Ishikawa (cell line): ENCODE measurements around the gene MAEA.

Experiments
- CEBPB ChIP-seq: IDR thresholded peaks from 2 replicates; pipeline ENCODE4 v1.6.1; 2012
- CREB1 ChIP-seq: IDR thresholded peaks from 2 replicates; pipeline ENCODE4 v1.6.1; 2012; ENCODE audit warnings: low read depth
- EGR1 ChIP-seq: IDR thresholded peaks from 2 replicates; pipeline ENCODE4 v1.6.1; 2012
- EP300 ChIP-seq: IDR thresholded peaks from 2 replicates; pipeline ENCODE4 v1.6.1; 2012; ENCODE audit warnings: borderline replicate concordance
- FOXM1 ChIP-seq: IDR thresholded peaks from 2 replicates; pipeline ENCODE4 v1.6.1; 2012; ENCODE audit warnings: low read depth, borderline replicate concordance
- MAX ChIP-seq: IDR thresholded peaks from 2 replicates; pipeline ENCODE4 v1.6.1; 2012
- NFIC ChIP-seq: IDR thresholded peaks from 2 replicates; pipeline ENCODE4 v1.6.1; 2012
- RAD21 ChIP-seq: IDR thresholded peaks from 2 replicates; pipeline ENCODE4 v1.6.1; 2012; ENCODE audit warnings: low read depth
- TAF1 ChIP-seq: IDR thresholded peaks from 2 replicates; pipeline ENCODE4 v1.6.1; 2012; ENCODE audit warnings: low read depth, mild to moderate bottlenecking
- TCF12 ChIP-seq: IDR thresholded peaks from 2 replicates; pipeline ENCODE4 v1.6.1; 2012; ENCODE audit warnings: low read depth
- TEAD4 ChIP-seq: IDR thresholded peaks from 2 replicates; pipeline ENCODE4 v1.6.1; 2012
- USF1 ChIP-seq: IDR thresholded peaks from 2 replicates; pipeline ENCODE4 v1.6.1; 2012
- YY1 ChIP-seq: IDR thresholded peaks from 2 replicates; pipeline ENCODE4 v1.6.1; 2012; ENCODE audit warnings: low read depth
- ZBTB7A ChIP-seq: IDR thresholded peaks from 2 replicates; pipeline ENCODE4 v1.6.1; 2012; ENCODE audit warnings: low read depth
- TF ChIP-seq, protein P1 (sequence below): IDR thresholded peaks from 2 replicates; pipeline ENCODE4 v1.6.1; 2012; ENCODE audit warnings: low read depth, mild to moderate bottlenecking

Gene MAEA

DNA sequence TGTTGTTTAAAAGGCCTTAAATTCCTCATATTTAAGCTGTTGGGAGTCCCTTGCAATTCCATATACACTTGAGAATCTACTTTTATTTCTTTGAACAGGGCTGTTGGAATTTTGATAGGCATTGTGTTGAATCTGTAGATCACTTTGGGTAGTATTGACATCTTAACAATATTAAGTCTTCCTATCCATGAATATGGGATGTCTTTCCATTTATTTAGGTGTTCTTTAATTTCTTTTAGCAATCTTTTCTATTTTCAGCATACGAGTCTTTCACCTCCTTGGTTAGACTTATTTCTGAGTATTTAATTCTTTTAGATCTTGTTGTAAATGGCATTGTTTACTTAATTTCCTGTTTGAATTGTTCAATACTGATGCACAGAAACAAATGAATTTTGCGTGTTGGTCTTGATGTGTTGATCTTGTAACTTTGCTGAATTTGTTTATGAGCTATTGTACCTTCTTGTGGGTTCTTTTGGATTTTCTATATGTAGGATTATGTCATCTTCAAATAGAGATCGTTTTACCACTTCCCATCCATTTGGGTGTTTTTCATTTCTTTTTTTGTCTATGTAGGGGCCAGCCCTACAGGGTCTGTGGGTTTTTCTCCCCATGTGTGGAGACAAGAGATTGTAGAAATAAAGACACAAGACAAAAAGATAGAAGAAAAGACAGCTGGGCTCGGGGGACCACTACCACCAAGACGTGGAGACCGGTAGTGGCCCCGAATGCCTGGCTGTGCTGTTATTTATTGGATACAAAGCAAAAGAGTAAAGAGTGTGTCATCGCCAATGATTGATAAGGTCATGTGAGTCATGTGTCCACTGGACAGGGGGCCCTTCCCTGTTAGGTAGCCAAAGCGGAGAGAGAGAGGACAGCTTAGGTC is 22.6 kb upstream of the MAEA start:
- TF ChIP-seq MAX: no peak

GRCh38 chr4:1269209-1269608 is 20.5 kb upstream of the MAEA start:
- TF ChIP-seq RAD21: no peak
- no peak for TF ChIP-seq EP300
- no peak for TF ChIP-seq MAX
- TF ChIP-seq, protein P1, sequence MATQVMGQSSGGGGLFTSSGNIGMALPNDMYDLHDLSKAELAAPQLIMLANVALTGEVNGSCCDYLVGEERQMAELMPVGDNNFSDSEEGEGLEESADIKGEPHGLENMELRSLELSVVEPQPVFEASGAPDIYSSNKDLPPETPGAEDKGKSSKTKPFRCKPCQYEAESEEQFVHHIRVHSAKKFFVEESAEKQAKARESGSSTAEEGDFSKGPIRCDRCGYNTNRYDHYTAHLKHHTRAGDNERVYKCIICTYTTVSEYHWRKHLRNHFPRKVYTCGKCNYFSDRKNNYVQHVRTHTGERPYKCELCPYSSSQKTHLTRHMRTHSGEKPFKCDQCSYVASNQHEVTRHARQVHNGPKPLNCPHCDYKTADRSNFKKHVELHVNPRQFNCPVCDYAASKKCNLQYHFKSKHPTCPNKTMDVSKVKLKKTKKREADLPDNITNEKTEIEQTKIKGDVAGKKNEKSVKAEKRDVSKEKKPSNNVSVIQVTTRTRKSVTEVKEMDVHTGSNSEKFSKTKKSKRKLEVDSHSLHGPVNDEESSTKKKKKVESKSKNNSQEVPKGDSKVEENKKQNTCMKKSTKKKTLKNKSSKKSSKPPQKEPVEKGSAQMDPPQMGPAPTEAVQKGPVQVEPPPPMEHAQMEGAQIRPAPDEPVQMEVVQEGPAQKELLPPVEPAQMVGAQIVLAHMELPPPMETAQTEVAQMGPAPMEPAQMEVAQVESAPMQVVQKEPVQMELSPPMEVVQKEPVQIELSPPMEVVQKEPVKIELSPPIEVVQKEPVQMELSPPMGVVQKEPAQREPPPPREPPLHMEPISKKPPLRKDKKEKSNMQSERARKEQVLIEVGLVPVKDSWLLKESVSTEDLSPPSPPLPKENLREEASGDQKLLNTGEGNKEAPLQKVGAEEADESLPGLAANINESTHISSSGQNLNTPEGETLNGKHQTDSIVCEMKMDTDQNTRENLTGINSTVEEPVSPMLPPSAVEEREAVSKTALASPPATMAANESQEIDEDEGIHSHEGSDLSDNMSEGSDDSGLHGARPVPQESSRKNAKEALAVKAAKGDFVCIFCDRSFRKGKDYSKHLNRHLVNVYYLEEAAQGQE: no peak
- no peak for TF ChIP-seq ZBTB7A
- TF ChIP-seq TEAD4: no peak
- TF ChIP-seq FOXM1: no peak

GRCh38 chr4:1271686-1272085 is 18.0 kb upstream of the MAEA start:
- TF ChIP-seq NFIC (no peak), RAD21 (no peak), FOXM1 (no peak), MAX (no peak), TEAD4 (no peak), EP300 (no peak)

DNA sequence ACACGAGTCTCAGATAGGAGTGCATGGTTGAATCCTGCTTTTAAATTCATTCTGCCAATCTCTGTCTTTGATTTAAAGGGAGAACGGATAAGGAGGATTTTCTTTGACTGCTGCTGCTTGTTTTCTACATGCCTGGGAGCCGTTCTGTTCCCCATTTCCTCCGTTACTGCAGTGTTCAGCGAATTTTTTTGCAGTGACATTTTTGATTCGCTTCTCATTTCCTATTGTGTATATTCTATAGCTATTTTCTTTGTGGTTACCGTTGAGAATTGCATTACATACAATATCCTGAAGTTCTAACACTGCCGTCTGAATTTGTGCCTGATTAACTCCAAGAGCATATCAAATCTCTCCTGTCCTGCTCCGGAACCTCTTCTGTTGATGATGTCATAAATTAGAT is 14.8 kb upstream of the MAEA start:
- TF ChIP-seq TCF12 (no peak), FOXM1 (no peak), CEBPB (no peak), TAF1 (no peak), TEAD4 (no peak), MAX (no peak), NFIC (no peak), RAD21 (no peak), EP300 (no peak)
- TF ChIP-seq, protein P1: no peak

DNA sequence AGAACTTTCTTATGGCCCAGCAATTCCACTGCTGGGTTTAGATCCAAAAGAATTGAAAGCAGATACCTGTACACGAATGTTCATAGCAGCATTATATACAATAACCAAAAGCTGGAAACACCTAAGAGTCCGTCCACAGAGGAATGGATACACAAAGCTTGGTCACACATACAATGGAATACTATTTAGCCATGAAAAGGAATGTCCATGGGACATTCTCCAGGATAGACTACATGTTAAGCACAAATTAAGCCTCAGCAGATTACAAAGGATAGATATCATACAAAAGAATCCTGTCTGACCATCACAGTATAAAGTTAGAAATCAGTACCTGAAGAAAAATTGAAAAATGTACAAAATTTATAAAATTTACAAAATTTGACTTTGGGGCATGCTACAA is 12.7 kb upstream of the MAEA start:
- TF ChIP-seq TEAD4 (no peak), TCF12 (no peak), CREB1 (no peak), YY1 (no peak), USF1 (no peak), EGR1 (no peak), ZBTB7A (no peak), TAF1 (no peak), RAD21 (no peak), NFIC (no peak), MAX (no peak), CEBPB (no peak)
- TF ChIP-seq, protein P1: no peak
